Activated T-helper 1 cell treated with Interleukin-2 at 50 U/mL for 16 hours (primary cell): ENCODE results near the gene SENP1.
"Not testable (repeated sequence)": the region's sequence is repeated elsewhere in the genome, so short reads cannot be mapped to it uniquely, and the experiment has no call there.

Source experiments
- DNase-seq: peaks from one replicate; pipeline ENCODE4 v3.0.0-alpha.2; 2020; ENCODE audit warnings: low read depth

The SENP1 gene

DNA sequence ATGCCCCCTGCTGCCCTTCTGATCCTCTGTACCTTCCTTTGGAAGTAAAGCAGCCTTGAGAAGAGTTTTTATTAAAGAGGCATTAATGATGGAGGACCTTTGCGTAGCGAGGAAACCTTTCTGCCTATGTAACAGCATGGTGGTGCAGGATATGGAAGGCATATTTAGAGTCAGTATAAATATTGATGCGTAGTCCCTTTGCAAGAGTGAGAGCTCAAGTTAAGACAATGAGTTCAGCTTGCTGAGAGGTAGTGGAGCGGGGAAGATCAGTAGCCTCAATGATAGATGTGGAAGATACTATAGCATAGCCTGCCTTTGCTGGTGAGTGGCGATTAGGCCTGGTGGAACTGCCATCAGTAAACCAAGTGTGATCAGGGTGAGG lies 5.4 kb upstream of the SENP1 start:
- DNase-seq = not testable (repeated sequence)

- no peak for DNase-seq
Observed at GRCh38 chr12:48110691-48111311, 4.9 kb upstream of the SENP1 start.

DNA sequence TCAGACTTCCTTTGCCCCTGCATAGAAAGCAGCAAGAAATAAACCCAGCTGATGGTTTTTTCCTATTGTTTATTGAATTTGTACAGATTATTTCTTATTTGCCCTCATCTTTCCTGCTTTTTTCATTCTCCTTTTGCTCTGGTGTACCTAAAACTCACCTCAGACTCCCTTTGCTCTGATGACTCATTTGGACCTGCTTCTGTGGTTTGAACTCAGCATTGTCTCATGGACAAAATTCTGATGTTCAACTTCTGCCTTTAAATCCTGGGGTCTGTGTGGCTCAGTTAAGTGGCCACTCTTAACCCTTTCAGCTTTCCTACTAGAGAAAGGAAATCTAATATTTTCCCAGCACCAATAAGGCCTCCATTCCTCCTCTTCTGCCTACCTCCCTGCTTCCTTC lies 3.5 kb upstream of the SENP1 start:
- DNase-seq = no peak

DNA sequence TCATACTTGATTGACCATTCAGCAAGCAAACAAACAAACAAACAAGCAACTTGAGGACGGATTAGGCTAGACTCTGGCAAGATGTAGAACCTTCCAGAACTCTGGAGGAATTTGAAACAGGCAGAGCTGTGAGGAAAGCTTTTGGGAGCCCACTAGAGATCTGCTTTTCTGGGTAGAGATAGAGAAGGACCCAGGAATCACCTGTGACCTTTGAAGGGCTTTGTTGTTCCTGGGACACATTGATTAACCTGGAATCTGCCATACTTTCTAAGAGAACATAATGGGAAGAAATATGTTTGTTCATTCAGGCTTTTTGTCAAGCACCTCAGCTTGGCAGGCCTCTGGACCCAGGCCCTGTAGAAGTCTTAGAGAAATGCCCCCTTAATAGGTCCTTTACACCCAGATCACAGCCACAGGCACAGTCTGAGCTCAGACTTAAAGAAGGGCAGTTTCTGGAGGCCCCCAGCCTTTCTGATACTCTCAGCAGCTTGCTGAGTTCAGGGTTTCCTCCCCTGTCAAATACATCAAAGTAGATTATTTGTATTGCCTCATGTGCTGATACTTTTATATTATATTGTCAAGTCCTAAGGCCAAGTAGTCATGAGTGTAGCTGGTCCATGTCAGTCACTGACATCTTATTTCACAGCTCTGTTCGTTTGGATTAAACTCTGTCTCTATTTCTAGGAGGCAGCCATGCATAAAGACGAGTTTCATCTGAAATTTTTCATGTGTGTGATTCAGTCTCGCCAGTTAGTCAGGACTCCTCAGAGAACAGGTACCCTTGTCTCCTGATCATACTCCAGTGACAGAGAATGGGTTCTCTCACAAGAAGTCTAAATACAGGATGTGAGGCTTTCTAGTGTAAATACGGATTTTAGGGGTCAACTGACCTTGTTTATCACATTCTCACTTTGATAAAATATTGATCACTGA lies 1.1 kb upstream of the SENP1 start:
- DNase-seq = no peak

DNA sequence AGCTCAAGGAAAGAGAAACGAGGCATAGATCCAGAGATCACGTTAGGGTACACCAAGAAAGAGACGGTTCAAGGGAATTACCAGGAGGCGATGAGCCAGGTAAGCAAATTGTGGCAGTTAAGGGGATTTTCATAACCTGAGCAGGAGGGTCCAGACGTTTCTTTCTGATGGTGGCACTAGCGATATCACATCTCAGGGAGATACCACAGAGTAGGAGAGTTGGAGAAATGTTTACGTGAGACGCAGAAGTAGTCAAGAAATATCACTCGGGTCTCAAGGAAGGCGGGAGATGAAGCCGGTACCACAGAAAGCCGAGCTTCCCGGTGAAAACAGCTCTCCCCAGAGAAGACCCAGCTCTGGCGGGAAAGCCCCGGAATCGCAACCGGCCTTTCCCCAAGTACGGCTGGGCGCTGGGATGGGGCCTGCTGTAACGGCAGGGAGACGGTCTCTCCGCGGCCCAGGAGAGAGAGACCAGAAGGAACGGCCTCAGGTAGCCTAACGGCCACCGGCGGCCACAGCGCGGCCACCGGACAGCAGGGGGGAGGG lies 485 bp downstream of the SENP1 start:
- DNase-seq = peak; percentile 16

DNA sequence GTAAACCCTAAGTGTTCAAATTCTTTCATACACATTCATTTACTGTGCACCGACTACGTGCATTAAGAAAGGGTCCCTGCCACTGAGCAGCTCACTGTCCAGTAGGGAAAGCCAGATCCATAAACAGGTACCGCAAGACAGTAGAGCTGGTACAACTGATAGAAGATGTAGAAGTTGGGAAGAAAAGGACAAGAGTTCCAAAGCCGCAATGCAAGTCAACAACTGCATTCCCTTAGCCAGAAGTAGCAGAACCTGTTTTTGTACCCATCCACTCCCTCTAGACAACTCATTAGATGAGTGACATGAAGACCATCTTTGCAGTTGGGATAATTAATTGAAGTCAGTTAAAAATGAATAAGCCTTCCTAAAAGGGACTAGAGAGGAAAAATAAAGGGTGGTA lies 1.3 kb downstream of the SENP1 start:
- no peak for DNase-seq

GRCh38 chr12:48092611-48093010 lies 13.3 kb downstream of the SENP1 start:
- DNase-seq = no peak

GRCh38 chr12:48086327-48086726 lies 19.6 kb downstream of the SENP1 start:
- DNase-seq = no peak

GRCh38 chr12:48084841-48085460 lies 20.9 kb downstream of the SENP1 start:
- DNase-seq = no peak

DNA sequence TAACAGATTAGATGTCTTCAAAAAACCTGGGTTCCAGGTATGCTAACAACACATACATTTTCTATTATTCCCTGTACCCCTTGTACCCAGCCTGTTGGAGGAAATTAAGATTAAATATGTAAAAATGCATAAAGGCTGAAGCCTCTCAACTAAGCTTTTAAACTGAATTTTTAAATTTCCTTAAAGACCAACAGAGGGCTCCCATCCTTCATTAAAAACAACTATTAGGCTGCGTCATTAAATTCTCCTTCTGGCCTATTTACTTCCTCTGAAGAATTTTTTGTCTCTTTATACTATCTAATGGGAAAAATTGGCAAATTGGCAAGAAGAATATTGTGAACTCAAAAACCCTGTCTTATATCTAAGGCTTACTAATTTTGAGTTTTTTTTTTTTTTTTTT lies 21.8 kb downstream of the SENP1 start:
- DNase-seq = no peak

DNA sequence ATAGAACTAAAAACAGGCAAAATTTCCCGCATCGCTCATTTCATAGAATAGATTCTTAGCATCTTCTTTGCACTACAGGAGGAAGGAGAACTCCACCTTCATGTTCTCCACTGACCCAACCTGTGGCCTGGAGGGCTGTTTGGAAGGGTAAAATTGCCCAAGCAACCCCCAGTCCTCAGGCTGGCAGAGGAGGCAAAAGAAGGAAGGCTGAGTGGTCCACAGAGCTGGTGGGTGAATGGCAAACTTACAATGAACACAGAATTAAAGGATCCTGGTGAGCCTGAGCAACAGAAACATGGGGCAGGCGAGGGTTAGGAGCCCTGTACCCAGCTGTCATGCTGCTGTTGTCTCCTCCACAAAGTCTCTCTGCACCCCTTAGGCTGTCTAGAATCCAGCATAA lies 25.1 kb downstream of the SENP1 start:
- DNase-seq = no peak

DNA sequence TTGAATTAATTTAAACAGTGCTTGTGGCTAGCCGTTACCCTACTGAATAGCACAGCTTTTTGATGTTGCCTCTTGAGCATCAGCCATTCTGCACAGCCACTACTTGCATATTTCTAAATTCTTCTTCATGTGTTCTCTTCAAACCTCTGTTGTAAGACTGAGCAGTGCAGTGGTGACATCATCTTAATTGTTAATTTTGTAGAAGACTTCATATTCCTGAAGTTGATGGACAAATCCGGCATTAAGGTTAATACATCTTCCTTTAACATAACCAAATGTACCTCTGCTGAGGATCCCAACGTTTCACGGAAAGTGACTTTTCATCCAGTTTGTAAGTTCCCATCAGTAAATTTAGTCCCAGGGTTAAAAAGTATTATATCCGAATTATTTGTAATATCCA lies 25.6 kb downstream of the SENP1 start:
- no peak for DNase-seq

- no peak for DNase-seq
Observed at GRCh38 chr12:48078901-48079300, 27.0 kb downstream of the SENP1 start.

DNA sequence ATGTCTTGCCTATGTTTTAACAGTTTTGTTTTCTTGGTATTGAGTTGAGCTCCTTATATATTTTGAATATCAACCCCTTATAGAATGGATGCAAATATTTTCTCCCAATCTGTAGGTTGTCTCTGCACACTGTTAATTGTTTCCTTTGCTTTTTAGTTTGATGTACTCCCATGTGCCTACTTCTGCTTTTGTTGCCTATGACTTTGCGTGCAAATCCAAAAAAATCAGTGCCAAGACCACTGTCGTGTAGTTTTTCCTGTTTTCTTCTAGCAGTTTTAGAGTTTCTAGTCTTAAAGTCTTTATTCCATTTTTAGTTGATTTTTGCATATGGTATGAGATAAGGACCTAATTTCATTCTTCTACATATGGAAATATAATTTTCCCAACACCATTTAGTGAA lies 28.8 kb downstream of the SENP1 start:
- DNase-seq = no peak

DNA sequence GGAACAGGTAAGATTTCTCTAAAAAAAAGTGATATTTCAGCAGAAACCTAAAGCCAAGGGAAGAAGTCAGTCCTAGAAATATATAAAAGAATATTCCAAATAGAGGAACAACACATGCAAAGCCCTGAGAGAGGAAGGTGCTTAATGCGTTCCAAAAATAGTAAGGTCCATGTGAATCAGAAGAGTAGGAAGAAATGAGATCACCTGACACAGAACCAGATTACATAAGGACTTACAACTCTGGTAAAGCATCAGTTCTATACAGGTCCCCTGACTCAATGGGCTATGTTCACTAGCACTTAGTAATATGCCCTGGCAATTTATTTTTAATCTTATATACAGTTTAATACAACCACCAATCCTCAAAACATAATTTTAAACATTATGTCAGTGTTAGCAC lies 30.0 kb downstream of the SENP1 start:
- DNase-seq = no peak

DNA sequence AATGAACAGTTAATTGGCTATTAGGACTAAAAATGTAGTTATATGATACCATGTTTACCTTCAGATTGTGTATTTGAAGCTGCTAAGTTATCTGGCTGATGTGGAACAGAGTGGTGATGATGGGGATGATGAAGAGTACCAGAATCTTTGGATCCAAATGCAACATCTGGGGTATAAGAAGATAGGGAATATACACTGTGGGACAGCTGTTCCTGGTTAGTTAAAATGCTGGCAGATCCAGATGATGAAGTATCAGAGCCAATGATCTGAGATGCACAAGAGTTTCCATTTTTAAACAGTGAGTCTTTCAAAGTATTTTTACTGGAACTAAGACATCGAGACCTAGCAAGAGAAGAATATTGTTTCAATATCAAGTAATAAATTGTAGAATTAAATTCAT lies 31.6 kb downstream of the SENP1 start:
- DNase-seq = no peak

DNA sequence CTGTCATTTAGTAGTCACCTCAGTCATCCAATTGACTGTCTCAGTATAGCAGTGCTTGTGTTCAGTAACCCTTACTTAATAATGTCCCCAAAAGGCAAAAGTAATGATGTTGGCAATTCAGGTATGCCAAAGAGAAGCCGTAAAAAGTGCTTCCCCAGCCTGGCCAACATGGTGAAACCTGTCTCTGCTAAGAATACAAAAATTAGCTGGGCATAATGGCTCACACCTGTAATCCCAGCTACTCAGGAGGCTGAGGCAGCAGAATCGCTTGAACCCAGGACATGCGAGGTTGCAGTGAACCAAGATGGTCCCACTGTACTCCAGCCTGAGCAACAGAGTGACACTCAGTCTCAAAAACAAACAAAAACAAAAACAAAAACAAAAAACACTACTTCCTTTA lies 33.6 kb downstream of the SENP1 start:
- DNase-seq = no peak

DNA sequence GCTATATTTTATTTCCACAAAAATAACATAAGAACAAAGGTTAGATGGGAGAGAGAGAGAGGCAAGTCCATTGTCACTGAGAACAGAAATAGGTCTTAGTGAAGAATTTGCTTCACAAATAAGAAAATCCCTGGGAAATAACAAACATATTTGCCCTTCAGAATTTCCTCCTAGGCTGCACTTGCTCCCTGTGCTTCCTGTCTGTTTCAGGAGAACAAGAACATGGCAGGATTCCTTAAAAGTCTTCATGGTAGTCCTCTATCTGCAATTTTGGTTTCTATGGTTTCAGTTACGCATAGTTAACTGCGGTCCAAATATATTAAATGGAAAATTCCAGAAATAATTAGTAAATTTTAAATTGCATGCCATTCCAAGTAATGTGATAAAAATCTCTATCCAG lies 34.1 kb downstream of the SENP1 start:
- DNase-seq = no peak

GRCh38 chr12:48070731-48071130 lies 35.1 kb downstream of the SENP1 start:
- no peak for DNase-seq

GRCh38 chr12:48070033-48070432 lies 35.8 kb downstream of the SENP1 start:
- no peak for DNase-seq

- DNase-seq = no peak
Observed at GRCh38 chr12:48069241-48069640, 36.6 kb downstream of the SENP1 start.

- DNase-seq = no peak
Observed at GRCh38 chr12:48068457-48068856, 37.4 kb downstream of the SENP1 start.
